HS-27A (cell line): ENCODE results near the gene SERINC2.
A peak's percentile ranks its signal among the peaks of the same experiment; 100 is the strongest.

ENCODE experiments used
- DNase-seq: peaks from one replicate; pipeline ENCODE4 v3.0.0-alpha.2; 2012; ENCODE audit warnings: low read depth, missing footprints

SERINC2 gene

DNA sequence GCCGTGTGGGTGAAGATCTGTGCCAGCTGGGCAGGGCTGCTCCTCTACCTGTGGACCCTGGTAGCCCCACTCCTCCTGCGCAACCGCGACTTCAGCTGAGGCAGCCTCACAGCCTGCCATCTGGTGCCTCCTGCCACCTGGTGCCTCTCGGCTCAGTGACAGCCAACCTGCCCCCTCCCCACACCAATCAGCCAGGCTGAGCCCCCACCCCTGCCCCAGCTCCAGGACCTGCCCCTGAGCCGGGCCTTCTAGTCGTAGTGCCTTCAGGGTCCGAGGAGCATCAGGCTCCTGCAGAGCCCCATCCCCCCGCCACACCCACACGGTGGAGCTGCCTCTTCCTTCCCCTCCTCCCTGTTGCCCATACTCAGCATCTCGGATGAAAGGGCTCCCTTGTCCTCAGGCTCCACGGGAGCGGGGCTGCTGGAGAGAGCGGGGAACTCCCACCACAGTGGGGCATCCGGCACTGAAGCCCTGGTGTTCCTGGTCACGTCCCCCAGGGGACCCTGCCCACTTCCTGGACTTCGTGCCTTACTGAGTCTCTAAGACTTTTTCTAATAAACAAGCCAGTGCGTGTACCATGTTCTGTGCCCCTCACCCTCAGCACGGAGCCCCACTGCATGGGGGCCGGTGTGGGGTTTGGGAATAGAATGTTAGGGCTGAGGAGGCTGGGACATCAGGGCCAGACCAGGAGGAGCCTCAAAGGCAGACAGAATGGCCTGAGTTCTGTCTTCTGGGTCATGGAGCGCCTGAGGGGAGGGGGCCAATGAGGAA is 21.3 kb downstream of the SERINC2 start:
- no peak for DNase-seq

DNA sequence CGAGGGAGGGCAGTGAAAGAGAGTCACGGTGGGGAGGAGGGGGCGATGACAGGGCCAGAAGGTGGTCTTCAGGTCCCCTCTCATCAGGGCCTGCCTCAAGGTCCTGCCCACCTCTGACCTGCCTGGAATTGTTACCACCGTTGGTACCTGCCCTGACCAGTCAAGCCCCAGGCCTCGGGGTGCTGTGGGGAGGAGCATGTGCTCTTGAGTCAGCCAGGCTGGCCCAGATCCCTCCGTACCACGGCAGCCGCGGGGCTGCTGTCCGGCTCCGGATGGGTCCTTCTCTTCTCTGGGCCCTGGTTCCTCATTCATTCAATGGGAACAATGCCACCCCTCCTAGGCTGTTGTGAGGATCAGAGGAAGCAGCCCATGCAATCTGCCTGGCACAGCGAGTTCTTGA is 22.0 kb downstream of the SERINC2 start:
- DNase-seq: no peak

- DNase-seq: no peak
Measured at GRCh38 chr1:31435471-31436409, 22.7 kb downstream of the SERINC2 start.

DNA sequence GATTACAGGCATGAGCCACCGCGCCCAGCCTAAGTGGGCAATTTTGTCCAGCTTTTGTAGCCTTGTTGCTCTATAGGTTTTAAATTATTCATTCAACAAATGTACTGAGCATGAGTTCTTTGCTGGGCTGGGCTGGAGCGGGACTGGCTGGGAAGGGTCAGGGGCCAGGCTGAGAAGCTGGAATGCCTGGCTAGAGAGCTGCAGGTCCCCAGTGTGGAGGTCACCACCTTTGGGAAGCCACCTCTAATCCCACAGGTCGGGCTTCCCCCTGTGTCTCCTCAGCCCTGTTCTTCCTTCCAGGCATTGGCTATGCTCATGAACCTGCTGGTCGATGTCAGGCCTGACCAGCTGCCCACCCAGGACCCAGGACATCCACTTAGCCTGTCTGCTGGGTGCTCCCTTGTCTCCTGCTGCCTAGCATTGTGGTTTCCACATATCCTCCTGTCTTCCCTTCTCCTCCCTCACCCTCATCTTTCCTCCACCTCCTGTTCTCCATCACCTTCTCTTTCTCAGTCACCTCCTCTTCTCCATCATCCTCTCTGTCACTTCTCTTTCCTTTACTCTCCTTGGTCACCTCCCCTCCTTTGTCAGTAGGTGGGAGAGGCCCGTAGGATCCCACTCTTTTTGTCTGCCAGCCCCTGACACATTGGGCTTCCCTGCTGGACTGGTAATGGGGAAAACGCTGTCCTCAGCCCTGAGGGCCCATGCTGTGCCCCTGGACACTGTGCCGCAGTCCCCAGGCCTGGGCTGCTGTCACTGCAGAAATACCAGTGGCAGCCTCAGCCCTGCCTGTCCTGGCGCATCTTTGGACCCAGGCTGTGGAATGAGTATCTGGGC is 23.8 kb downstream of the SERINC2 start:
- no peak for DNase-seq

GRCh38 chr1:31437433-31438037 is 24.5 kb downstream of the SERINC2 start:
- DNase-seq: no peak

DNA sequence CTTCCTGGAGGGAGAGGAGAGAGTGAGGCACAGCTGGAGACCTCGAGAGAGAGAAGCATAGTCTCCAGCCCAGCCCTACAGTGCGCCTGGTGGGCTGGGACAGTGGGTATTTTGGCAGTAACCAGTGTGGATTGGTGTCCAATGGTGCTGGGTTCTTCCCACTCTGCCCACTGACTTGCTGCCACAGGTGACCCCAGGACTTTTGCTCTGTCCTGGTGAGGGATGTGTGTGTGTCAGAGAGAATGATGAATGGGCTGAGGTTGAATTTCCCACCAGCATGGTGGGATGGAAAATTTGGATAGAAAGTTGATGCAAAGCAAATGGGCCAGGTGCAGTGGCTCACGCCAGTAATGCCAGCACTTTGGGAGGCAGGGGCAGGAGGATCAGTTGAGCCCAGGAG is 26.3 kb downstream of the SERINC2 start:
- DNase-seq: no peak

- DNase-seq: no peak
Measured at GRCh38 chr1:31441073-31441472, 28.1 kb downstream of the SERINC2 start.

GRCh38 chr1:31441558-31441957 is 28.5 kb downstream of the SERINC2 start:
- DNase-seq: no peak

DNA sequence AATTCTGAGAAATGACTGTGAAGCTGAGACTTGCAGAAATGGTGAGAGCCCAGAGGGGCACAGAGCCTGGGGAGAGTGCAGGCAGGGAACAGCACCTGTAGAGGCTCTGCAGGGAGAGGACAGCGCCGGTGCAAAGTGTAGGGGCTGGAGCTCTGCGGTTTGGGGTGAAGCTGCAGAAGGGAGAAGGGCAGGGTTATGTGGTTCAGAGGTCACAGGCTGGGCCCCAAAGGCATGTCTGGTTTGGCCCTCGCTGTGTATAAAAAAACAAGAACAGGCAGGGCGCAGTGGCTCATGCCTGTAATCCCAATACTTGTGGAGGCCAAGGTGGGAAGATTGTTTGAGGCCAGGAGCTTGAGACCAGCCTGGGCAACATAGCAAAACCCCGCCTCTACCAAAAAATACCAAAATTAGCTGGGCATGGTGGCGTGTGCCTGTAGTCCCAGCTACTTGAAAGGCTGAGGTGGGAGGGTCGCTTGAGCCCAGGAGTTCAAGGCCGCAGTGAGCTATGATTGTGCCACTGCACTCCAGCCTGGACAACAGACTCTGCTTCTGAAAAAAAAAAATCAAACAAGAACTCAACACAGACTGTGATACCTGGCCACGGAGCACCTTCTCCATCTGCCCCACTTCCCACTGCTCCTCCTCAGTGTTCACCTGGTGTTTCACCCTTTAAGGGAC is 29.1 kb downstream of the SERINC2 start:
- no peak for DNase-seq

- DNase-seq: no peak
Measured at GRCh38 chr1:31442648-31442994, 29.6 kb downstream of the SERINC2 start.

GRCh38 chr1:31443673-31444072 is 30.7 kb downstream of the SERINC2 start:
- no peak for DNase-seq

DNA sequence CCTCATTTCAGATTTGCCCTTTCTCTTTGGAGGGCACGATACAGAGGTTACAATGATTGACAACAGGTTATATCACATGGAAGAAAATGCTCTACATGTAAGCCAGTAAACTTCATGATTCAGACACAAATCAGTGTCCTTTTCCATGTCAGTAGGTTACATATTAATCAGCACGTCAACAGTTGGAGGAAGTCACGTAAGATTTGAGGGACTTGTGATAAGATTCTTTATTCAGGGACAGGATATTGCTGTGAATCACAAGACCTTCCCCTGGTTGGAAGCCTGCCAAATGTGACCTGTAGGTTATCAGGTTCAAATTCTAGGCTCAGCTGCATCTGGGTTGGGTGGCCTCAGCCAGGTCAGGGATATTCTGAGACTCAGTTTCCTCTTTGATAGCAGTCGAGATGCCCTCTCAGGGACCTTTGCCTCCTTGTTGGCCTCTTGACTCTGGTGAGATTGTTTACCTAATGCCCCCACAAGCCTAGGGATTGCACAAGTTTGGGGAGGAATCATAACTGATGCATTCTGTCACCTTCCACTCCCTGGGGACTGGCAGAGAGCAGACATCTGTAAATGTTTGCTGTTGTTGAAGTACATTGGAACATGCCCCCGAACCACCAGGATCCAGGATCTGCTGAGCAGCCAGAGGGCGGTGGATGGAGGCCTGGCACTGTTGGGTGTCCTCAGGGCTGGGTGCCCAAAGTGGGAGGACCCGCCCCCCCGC is 31.9 kb downstream of the SERINC2 start:
- no peak for DNase-seq

DNA sequence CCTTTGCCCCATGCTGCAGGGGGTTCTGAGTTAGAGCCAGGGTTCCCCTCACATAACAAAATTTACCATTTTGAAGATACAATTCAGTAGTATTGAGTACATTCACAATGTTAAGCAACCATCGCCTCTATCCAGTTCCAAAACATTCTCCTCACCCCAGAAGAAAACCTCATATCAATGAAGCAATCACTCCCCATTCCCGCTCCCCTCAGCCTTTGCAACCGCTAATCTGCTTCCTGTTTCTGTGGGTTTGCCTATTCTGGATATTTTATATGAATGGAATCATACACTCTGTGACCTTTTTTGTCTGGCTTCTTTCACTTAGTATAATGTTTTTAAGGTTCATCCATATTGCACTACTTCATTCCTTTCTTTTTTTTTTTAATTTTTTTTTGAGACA is 32.9 kb downstream of the SERINC2 start:
- no peak for DNase-seq

DNA sequence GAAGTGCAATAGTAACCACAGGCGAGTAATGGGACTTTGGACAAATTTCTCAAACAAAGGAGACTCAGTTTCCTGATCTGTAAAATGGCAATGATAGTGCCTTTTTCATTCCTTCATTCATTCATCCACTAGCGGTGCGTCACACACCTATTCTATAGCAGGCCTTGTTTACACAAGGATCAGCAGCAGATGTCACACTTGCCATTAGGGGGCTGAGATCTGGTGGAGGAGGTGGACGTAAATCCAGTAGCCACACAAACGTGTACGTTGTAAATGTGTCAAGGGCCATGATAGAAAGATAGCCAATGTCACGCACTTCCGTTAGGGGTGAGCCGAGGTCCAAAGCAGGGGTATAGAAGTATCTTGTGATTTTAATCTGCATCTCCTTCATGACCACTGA is 34.2 kb downstream of the SERINC2 start:
- DNase-seq: no peak

- DNase-seq: no peak
Measured at GRCh38 chr1:31453384-31454079, 40.5 kb downstream of the SERINC2 start.

- no peak for DNase-seq
Measured at GRCh38 chr1:31458287-31458896, 45.4 kb downstream of the SERINC2 start.

DNA sequence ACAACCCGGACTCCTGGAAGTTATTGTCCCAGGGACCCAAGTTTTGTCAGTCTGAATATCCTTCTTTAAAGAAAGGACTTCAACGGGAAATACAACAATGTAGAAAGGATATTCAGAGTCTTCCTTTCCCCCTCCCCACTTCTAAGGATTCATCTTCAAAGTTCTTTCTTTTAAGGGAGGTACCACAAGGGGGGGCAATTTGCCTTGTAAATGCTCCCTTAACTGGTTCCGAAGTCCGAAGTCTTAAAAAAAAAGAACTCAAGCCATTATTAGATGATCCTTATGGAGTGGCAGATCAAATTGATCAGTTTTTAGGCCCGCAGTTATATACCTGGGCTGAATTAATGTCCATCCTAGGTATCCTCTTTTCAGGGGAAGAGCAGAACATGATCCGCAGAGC is 47.0 kb downstream of the SERINC2 start:
- peak; percentile 7 for DNase-seq

DNA sequence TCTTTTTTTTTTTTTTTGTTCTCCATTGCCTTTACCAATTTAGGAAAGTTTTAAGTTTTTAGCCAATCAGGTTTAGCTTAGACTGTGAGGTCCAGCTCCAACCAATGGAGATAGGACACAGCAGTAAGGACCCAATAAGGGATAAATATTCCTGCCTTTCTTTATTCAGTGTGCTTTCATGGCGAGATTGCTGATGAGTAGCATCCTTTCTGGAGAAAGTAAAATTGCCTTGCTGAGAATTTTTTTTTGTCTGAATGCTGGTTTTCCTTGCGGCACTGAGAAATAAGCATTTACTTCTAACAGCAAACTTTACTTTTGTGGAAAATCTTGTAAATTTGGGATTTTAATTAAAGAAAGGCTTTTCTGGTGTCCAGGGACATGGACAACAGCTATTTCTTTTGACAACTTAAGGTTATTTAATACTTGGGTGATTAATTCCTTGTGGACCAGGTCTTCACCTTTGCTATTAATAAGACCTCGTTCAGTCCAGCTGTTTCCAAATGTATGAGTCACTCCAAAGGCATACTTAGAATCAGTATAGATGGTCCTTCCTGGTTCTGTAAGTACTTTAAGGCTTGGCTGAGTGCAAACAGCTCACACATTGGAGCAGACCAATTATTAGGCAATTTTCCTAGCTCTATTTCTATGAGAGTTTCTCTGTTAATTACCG is 54.1 kb downstream of the SERINC2 start:
- DNase-seq: no peak

DNA sequence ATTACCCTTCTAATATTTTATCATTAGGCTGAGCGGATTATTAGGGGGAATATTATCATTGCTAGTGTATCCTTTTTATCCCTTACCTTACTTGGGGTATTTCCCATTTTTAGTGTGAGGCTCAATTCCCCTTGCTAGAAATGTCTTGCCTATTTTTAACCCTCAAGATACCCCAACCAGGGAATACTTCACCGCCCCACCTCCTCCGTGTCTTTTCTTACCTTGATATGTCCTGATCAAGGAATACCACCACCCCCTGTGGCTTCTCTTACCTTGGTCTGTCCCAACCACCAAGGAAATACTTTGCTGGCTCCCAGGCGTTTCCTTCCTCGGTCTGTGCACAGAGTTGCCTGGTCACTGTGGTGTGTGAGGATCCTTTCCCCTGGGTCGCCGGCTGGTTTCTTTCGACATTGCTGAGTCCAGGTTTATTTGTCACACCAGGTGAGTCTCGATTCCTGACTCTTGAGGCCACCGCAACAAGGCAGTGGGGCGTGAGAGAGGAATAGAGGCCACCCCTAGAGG is 57.8 kb downstream of the SERINC2 start:
- no peak for DNase-seq
